ENCODE measurements around the gene CRELD2. TPM values are rescaled to one million over a fixed set of nuclear protein-coding genes. Genes with fewer than 3 reads are reported as not detected.

Gene CRELD2
- total RNA-seq, 2 experiments from 2014 or later = 21.2 to 23.3 TPM

- CTCF ChIA-PET = no interaction called here
- no peak for ATAC-seq (ENCODE audit: poor library complexity)
Observed at GRCh38 chr22:49956914-49957825, 38.7 kb downstream of the CRELD2 start.

DNA sequence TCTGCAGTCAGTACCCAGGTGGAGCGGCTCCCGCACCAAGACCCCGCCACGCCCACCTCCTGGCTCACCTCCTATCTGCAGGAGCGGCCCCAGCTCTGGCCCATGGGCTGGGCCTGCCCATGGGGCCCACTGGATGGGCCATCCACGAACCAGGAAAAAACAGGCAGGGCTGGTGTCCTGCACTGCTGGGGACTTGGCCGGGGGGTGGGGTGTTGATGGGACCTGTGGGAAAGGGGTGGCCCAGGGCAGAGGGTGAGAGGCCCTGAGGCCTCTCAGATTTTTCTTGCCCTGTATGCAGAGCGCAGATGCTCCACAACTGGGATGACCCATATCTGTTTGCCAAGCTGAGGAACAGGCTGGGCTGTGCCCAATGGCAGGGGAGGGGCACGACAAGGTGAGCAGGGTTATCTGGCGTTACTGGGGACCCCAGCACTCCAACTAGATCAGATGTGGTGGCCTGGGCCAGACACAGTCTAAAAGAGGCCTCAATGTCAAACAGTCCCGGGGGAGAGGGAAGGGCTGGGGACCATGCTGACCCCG is 39.5 kb downstream of the CRELD2 start:
- Mint-ChIP-seq H3K4me3 (peak overlapping the region; percentile 60), H3K4me1 (ENCODE audit: low read depth) (no peaks in the 10 kb centered on the region), H3K36me3 (ENCODE audit: low read depth) (peaks cover 17% of the 10 kb centered on the region), H3K27me3 (no peaks in the 10 kb centered on the region), H3K27ac (peak overlapping the region; percentile 85), H3K9me3 (no peaks in the 10 kb centered on the region)
- H3K4me1 ChIP-seq (ENCODE audit: insufficient read depth, low read length) = peaks cover 20% of the 10 kb centered on the region
- POLR2A ChIA-PET = no interaction called here
- peaks cover 10% of the 10 kb centered on the region for H3K36me3 ChIP-seq (ENCODE audit: insufficient read depth, low read length)
- no peak overlapping the region for H3K27ac ChIP-seq (ENCODE audit: low read depth in 1 of 2, low read length in 2 of 2)
- intact Hi-C loops (cut with DNase I, micrococcal nuclease) = loop anchor here in 1 of 2 experiments (2.0 kb wide), 1 partner anchor 35 kb away; no protein-coding TSS in a partner anchor
- no peaks in the 10 kb centered on the region for H3K9me3 ChIP-seq (ENCODE audit: control insufficient read depth in 1 of 2, insufficient read depth in 1 of 2, low read length in 2 of 2)
- no peak for ATAC-seq (ENCODE audit: poor library complexity)
- no peaks in the 10 kb centered on the region for H3K27me3 ChIP-seq (ENCODE audit: control insufficient read depth in 1 of 2, insufficient read depth in 2 of 2, low read length in 2 of 2)
- peak in 1 of 14 experiments; percentile 1 for DNase-seq
- CTCF ChIA-PET = no interaction called here
- TF ChIP-seq, protein P1, sequence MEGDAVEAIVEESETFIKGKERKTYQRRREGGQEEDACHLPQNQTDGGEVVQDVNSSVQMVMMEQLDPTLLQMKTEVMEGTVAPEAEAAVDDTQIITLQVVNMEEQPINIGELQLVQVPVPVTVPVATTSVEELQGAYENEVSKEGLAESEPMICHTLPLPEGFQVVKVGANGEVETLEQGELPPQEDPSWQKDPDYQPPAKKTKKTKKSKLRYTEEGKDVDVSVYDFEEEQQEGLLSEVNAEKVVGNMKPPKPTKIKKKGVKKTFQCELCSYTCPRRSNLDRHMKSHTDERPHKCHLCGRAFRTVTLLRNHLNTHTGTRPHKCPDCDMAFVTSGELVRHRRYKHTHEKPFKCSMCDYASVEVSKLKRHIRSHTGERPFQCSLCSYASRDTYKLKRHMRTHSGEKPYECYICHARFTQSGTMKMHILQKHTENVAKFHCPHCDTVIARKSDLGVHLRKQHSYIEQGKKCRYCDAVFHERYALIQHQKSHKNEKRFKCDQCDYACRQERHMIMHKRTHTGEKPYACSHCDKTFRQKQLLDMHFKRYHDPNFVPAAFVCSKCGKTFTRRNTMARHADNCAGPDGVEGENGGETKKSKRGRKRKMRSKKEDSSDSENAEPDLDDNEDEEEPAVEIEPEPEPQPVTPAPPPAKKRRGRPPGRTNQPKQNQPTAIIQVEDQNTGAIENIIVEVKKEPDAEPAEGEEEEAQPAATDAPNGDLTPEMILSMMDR (IDR thresholded peaks at IDR 0.05) = no peak
- H3K4me3 ChIP-seq (ENCODE audit: low read length) = no peak overlapping the region

More at GRCh38 chr22:49956914-49957825, 38.7 kb downstream of the CRELD2 start:
- POLR2A ChIA-PET = no interaction called here
- TF ChIP-seq, protein P1 (IDR thresholded peaks at IDR 0.05) = no peak
- Mint-ChIP-seq H3K9me3 (no peaks in the 10 kb centered on the region), H3K4me1 (ENCODE audit: low read depth) (no peaks in the 10 kb centered on the region), H3K36me3 (ENCODE audit: low read depth) (peaks cover 11% of the 10 kb centered on the region), H3K27me3 (no peaks in the 10 kb centered on the region), H3K27ac (no peak overlapping the region), H3K4me3 (peak overlapping the region; percentile 65)
- H3K9me3 ChIP-seq (ENCODE audit: control insufficient read depth in 1 of 2, insufficient read depth in 1 of 2, low read length in 2 of 2) = no peaks in the 10 kb centered on the region
- H3K27ac ChIP-seq (ENCODE audit: low read depth in 1 of 2, low read length in 2 of 2) = no peak overlapping the region
- peaks cover 4% of the 10 kb centered on the region for H3K36me3 ChIP-seq (ENCODE audit: insufficient read depth, low read length)
- peaks cover 14% of the 10 kb centered on the region for H3K4me1 ChIP-seq (ENCODE audit: insufficient read depth, low read length)
- H3K4me3 ChIP-seq (ENCODE audit: low read length) = no peak overlapping the region
- no peaks in the 10 kb centered on the region for H3K27me3 ChIP-seq (ENCODE audit: control insufficient read depth in 1 of 2, insufficient read depth in 2 of 2, low read length in 2 of 2)
- DNase-seq = peak in 1 of 14 experiments; percentile 8
- intact Hi-C loops (cut with DNase I, micrococcal nuclease) = no loop called here

DNA sequence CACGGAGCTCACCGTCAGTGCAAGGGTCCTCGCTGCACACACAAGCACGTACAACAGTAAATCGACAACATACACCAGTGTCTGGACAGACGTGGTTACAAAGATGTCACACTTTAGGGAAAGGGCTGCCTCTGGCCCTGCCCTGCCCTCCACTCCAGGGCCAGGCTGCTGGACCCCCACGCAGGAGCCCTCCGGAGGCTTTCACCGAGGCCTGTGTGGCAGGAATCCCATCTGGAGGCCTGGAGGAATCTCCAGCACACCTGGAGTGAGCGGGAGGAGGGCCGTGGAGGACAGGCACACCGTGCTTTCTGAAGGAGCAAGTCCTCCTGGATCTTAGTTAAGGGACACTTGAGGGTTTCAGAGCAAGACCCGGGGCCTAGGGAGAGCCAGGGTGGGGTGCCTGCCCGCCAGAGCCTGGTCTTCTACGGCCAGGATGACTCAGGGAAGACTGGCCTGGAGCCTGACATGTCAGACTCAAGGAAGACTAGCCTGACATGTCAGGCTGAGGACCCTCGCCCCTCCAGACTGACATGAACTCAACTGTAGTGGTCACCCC is 40.0 kb downstream of the CRELD2 start:
- DNase-seq (peak in 1 of 14 experiments; percentile 4), ATAC-seq (ENCODE audit: poor library complexity) (no peak)
- peaks cover 1% of the 10 kb centered on the region for H3K4me1 Mint-ChIP-seq (ENCODE audit: low read depth)
- peak overlapping the region; percentile 87 for H3K4me3 Mint-ChIP-seq
- Histone ChIP-seq H3K9me3 (ENCODE audit: control insufficient read depth in 1 of 2, insufficient read depth in 1 of 2, low read length in 2 of 2) (no peaks in the 10 kb centered on the region), H3K27ac (ENCODE audit: low read depth in 1 of 2, low read length in 2 of 2) (no peak overlapping the region), H3K36me3 (ENCODE audit: insufficient read depth, low read length) (peaks cover 16% of the 10 kb centered on the region), H3K27me3 (ENCODE audit: control insufficient read depth in 1 of 2, insufficient read depth in 2 of 2, low read length in 2 of 2) (no peaks in the 10 kb centered on the region), H3K4me1 (ENCODE audit: insufficient read depth, low read length) (peaks cover 26% of the 10 kb centered on the region), H3K4me3 (ENCODE audit: low read length) (no peak overlapping the region)
- H3K9me3 Mint-ChIP-seq = no peaks in the 10 kb centered on the region
- H3K27ac Mint-ChIP-seq = peak overlapping the region; percentile 85
- H3K27me3 Mint-ChIP-seq = no peaks in the 10 kb centered on the region
- H3K36me3 Mint-ChIP-seq (ENCODE audit: low read depth) = peaks cover 22% of the 10 kb centered on the region
- intact Hi-C loops (cut with DNase I, micrococcal nuclease) = loop anchor here in 1 of 2 experiments (2.0 kb wide), 1 partner anchor 34 kb away; no protein-coding TSS in a partner anchor
- POLR2A ChIA-PET = interaction anchor here (2.3 to 5.9 kb wide), 2 partner anchors 18 to 22 kb away, joined by 13 to 92 read pairs; no protein-coding TSS in a partner anchor
- TF ChIP-seq, protein P1 (IDR thresholded peaks at IDR 0.05) = no peak
- CTCF ChIA-PET = no interaction called here

Data from CD4-positive, alpha-beta T cell (primary cell).